Ascending aorta (tissue), 2 donors: ENCODE measurements around the gene LPAR1. TPM values are rescaled to one million over a fixed set of nuclear protein-coding genes. Genes with fewer than 3 reads are reported as not detected.
A peak's percentile ranks its signal among the peaks of the same experiment; 100 is the strongest.

ENCODE experiments used
- DNase-seq, 2 donors: peaks; one replicate each; pipeline ENCODE4 v3.0.0-alpha.2; 2019; ENCODE audit warnings: low spot score in 2 of 2
- H3K27ac ChIP-seq, 2 donors: fragments of 200-600 bp; sonication (generic); one replicate each; pipeline ENCODE4 v1.5.1; 2016 to 2017; ENCODE audit warnings: mild to moderate bottlenecking in 1 of 2
- H3K27me3 ChIP-seq: fragments of 200-600 bp; sonication (generic); one replicate; pipeline ENCODE4 v1.5.1; 2017
- H3K36me3 ChIP-seq, 2 donors: fragments of 200-600 bp; sonication (generic); one replicate each; pipeline ENCODE4 v1.5.1; 2016
- H3K4me1 ChIP-seq, 2 donors: fragments of 200-600 bp; sonication (generic); one replicate each; pipeline ENCODE4 v1.5.1; 2016 to 2017; ENCODE audit warnings: mild to moderate bottlenecking in 1 of 2
- H3K4me3 ChIP-seq, 2 donors: fragments of 200-600 bp; sonication (generic); one replicate each; pipeline ENCODE4 v1.5.1; 2016 to 2017; ENCODE audit warnings: mild to moderate bottlenecking in 1 of 2
- H3K9me3 ChIP-seq, 2 donors: fragments of 200-600 bp; sonication (generic); one replicate each; pipeline ENCODE4 v1.5.1; 2016
- intact Hi-C: fragments of 100-400 bp; cut with DNase I; formaldehyde crosslinking; loops from one replicate; pipeline ENCODE4 v1.15.1; 2023
- total RNA-seq: library from RNA; depleted of rRNA; stranded (reverse); fragments of >200 nt; gene quantifications from one replicate; pipeline ENCODE4 v1.1.0, GENCODE V29; 2016
- TF ChIP-seq, protein P1 (sequence below), 3 experiments: fragments of 200-600 bp in 2 of 3; fragments of 450-650 bp in 1 of 3; sonication (generic) in 2 of 3; IDR thresholded peaks; one replicate each; pipeline ENCODE4 v1.5.1; 2016 to 2019; ENCODE audit warnings: antibody characterized with exemption in 3 of 3, mild to moderate bottlenecking in 1 of 3, moderate library complexity in 1 of 3

The LPAR1 gene
- total RNA-seq, 1 donor from 2014 or later = 35.4 TPM

DNA sequence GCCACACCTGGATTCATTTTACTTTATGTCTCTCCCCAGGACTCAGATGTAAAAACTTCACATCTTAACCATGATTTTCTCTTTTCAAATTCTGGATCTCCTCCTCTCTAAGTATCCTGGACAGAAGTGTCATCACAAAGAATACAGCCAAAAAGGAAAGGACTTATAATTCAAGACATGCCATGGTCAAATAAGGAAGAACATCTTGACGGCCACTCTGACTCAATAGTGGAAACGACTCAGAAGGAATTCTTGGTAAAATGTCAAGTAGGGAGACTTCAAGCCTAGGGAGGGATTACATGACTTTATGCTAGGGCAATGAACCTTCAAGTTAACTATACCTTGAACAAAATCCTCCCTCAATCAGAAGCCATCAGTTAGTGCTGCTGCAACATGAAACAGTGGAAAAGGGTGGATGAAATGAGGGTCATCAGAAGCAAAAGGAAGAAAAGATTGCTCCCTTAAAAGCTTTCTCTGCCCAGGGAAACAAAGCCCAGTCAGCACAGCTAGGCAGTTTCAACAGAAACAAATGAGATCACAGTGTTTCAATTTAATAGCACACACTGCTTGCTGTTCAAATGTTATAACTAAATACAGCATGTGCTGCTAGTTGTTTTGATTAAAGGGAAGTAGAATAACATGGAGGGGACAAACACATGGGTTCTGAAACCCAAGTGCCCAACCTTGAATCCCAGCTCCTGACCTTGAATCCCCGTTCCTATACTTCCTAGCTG lies 101.4 kb downstream of the LPAR1 start:
- intact Hi-C loops = loop anchor here (5.0 kb wide), 4 partner anchors 35 to 280 kb away; partner anchors contain the start of gene LPAR1
- peak in 1 of 2 donors; percentile 66 for DNase-seq
- H3K27ac ChIP-seq = peak overlapping the region; percentile 84 to 91
- H3K4me3 ChIP-seq = no peak overlapping the region
- H3K36me3 ChIP-seq = peaks cover 9 to 13% of the 10 kb centered on the region in 2 donors
- H3K4me1 ChIP-seq = peaks cover 9 to 43% of the 10 kb centered on the region in 2 donors
- TF ChIP-seq, protein P1, sequence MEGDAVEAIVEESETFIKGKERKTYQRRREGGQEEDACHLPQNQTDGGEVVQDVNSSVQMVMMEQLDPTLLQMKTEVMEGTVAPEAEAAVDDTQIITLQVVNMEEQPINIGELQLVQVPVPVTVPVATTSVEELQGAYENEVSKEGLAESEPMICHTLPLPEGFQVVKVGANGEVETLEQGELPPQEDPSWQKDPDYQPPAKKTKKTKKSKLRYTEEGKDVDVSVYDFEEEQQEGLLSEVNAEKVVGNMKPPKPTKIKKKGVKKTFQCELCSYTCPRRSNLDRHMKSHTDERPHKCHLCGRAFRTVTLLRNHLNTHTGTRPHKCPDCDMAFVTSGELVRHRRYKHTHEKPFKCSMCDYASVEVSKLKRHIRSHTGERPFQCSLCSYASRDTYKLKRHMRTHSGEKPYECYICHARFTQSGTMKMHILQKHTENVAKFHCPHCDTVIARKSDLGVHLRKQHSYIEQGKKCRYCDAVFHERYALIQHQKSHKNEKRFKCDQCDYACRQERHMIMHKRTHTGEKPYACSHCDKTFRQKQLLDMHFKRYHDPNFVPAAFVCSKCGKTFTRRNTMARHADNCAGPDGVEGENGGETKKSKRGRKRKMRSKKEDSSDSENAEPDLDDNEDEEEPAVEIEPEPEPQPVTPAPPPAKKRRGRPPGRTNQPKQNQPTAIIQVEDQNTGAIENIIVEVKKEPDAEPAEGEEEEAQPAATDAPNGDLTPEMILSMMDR (IDR thresholded peaks at IDR 0.05) = no peak
- no peaks in the 10 kb centered on the region for H3K9me3 ChIP-seq
- H3K27me3 ChIP-seq = no peaks in the 10 kb centered on the region

DNA sequence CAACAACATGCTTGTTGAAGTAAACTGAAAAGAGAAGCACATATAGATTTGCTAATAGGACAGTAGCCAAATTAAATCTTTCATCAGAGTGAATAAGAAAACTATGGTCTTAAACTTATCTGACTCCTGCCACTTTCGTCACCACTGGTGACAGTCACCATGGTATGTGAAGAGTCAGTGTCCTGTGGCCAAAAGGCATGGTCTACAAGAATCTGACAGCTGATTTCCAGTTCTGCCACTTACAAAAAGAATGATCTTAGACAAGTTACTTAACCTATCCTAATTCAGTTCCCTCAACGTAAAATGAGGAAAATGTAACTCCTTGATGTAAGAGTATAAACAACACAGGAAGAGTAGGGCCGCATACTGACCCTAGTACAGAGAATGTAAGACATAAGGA lies 102.0 kb downstream of the LPAR1 start:
- intact Hi-C loops = loop anchor here (5.0 kb wide), 4 partner anchors 34 to 279 kb away; partner anchors contain the start of gene LPAR1
- no peak for DNase-seq
- TF ChIP-seq, protein P1 (IDR thresholded peaks at IDR 0.05) = no peak
- Histone ChIP-seq H3K4me1 (peaks cover 9 to 43% of the 10 kb centered on the region in 2 donors), H3K4me3 (no peak overlapping the region), H3K36me3 (peaks cover 3 to 6% of the 10 kb centered on the region in 2 donors), H3K9me3 (peaks cover 0 to 2% of the 10 kb centered on the region in 2 donors), H3K27ac (peak overlapping the region; percentile 84 to 91), H3K27me3 (no peaks in the 10 kb centered on the region)

DNA sequence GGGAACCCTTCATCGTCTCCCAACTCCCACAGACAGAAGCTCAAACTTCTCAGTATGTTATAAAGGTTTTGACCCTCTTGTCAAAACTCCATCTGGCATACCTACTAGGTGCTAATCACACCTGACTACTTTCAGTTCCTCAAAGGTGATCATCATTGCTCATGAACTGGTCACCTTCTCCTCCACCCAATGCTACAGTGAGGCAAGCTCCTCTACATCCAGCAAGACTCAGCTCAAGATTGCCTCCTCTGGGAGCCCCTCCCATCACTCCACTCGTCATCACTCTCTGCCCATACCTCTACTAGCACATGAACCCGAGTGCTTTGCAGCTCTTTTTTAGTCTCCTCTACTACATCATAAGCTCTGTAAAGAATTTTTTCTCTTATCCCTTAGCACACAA lies 102.4 kb downstream of the LPAR1 start:
- Histone ChIP-seq H3K36me3 (peaks cover 0 to 2% of the 10 kb centered on the region in 2 donors), H3K4me1 (peaks cover 9 to 43% of the 10 kb centered on the region in 2 donors), H3K27me3 (no peaks in the 10 kb centered on the region), H3K4me3 (no peak overlapping the region), H3K9me3 (peaks cover 0 to 6% of the 10 kb centered on the region in 2 donors), H3K27ac (peak overlapping the region; percentile 84 to 91)
- intact Hi-C loops = loop anchor here (5.0 kb wide), 4 partner anchors 34 to 279 kb away; partner anchors contain the start of gene LPAR1
- peak in 1 of 2 donors; percentile 62 for DNase-seq
- TF ChIP-seq, protein P1 (IDR thresholded peaks at IDR 0.05) = no peak

DNA sequence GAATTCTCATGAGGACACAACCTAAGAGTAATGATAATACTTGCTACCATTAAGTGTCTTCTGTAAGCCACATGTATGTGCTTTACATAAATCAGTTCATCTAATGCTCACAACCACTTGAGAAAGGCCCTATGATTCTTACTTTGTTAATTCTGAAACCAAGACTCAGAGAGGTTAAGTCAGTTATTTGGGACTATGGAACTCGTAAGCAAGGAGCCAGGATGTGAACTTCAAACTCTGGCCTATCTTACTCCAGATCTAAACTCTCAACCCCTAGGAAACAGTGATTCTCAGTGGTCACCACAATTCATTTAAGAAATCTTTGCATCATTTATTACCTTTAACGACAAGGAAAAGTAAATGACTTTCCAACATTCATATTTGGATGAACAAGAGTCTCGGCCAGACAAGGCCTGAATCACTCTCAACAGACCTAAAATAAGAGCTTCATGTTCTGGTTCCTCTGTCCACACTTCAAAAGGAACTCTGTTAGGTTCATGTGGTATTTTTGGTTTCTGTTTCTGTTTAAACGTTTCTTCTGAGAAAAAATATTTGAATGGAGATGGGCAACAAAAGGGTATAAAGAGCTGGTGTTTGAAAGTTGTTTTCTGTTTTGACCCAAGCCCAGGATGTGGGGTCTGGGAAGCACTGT lies 104.8 kb downstream of the LPAR1 start:
- TF ChIP-seq, protein P1 (IDR thresholded peaks at IDR 0.05) = no peak
- DNase-seq = no peak
- H3K27ac ChIP-seq = peak overlapping the region; percentile 84 to 91
- H3K36me3 ChIP-seq = no peaks in the 10 kb centered on the region
- no peaks in the 10 kb centered on the region for H3K27me3 ChIP-seq
- peaks cover 0 to 6% of the 10 kb centered on the region in 2 donors for H3K9me3 ChIP-seq
- no peak overlapping the region for H3K4me3 ChIP-seq
- H3K4me1 ChIP-seq = peaks cover 9 to 44% of the 10 kb centered on the region in 2 donors
- intact Hi-C loops = no loop called here

DNA sequence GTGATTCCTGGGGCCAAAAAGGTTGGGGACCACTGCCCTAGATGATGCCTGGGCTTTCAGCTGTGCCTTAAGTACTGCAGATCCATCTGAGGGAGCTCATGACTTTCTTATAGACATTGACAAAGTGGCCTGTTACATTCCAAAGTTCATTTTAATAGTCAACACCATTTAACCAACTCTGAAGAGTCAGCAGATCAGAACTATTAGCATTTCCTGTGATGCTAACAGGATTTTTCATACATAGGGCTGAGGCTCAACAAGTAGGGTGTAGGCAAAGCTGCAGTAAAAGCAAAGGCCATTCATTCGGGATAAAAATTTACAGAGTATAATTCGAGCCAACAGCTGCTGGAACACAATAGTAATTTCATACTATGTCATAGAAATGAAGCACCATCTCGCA lies 105.4 kb downstream of the LPAR1 start:
- H3K27ac ChIP-seq = peak overlapping the region; percentile 84 to 91

More for the DNA sequence above, 105.4 kb downstream of the LPAR1 start:
- H3K36me3 ChIP-seq = no peaks in the 10 kb centered on the region
- H3K9me3 ChIP-seq = peaks cover 0 to 6% of the 10 kb centered on the region in 2 donors
- no peak overlapping the region for H3K4me3 ChIP-seq
- intact Hi-C loops = no loop called here
- H3K4me1 ChIP-seq = peaks cover 8 to 46% of the 10 kb centered on the region in 2 donors
- TF ChIP-seq, protein P1 (IDR thresholded peaks at IDR 0.05) = no peak
- H3K27me3 ChIP-seq = no peaks in the 10 kb centered on the region
- DNase-seq = no peak
